ENCODE measurements around the gene OSM.

DNA sequence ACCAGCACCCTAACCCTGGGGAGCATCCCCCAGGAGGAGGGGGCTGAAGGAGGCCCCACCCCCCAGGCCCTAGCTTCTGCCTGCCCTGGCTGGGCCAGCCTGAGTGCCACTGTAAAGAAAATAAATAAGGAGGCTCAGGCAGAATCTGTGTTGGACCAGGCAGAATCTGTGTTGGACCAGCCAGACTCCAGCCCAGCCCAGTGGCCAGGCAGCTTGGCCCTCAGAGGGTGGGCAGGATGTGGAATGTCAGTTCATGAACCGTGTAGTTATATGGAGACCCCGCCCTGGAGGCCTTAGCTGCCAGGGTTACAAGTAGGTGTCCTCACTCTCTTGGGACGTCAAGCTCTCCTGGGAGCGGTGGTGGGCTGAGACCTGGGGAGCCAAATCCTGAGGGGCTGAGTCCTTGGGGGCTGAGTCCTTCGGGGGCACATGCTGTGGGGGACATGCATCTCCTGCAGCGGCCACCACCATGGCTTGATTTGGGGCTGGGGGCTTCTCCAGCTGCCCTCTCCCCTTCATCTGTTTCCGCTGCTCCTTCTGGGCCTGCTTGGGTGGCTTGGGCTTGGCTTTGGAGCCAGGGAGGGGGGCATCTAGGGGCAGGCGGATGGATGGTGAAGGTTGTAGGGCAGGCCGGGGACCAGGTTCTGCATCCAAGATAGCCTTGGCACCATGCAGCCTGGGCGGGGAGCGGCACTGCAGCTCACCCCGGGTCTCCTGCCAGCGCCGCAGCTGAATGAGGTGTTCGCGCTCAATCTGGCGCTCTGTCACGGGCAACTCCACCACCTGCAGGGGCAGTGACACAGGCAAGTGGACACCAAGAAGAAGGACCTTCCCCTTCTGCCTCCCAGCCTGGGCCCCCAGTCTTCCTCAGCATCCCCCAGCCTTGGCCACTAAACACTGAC lies 25.7 kb upstream of the OSM start:
- TF ChIP-seq CTCF (IDR thresholded peaks at IDR 0.05; ENCODE audit: low read length): no peak
- TF ChIP-seq EZH2 (IDR thresholded peaks at IDR 0.05; ENCODE audit: borderline replicate concordance, low read length): no peak
